Activated CD4-positive, alpha-beta T cell treated with anti-CD3 and anti-CD28 coated beads for 36 hours (primary cell): ENCODE data around the gene CDS1. TPM values are rescaled to one million over a fixed set of nuclear protein-coding genes. Genes with fewer than 3 reads are reported as not detected.
"Not testable (repeated sequence)": the region's sequence is repeated elsewhere in the genome, so short reads cannot be mapped to it uniquely, and the experiment has no call there.

Source experiments
- ATAC-seq: fragments of 200-7000 bp; cut with Tn5 transposase; one replicate; pipeline ENCODE4 v1.10.0; 2021; ENCODE audit warnings: mild to moderate bottlenecking, moderate library complexity
- CTCF ChIA-PET: fragments of 350-600 bp; sonication (Branson Sonifier 250); formaldehyde crosslinking; loops from one replicate; lab custom pipeline; 2021; ENCODE audit warnings: antibody characterized with exemption; lab: Charles Lee
- POLR2A ChIA-PET: fragments of 350-600 bp; sonication (Branson Sonifier 250); formaldehyde crosslinking; loops from one replicate; lab custom pipeline; 2021; ENCODE audit warnings: antibody characterized with exemption, inconsistent platforms; lab: Charles Lee
- DNase-seq: peaks from one replicate; pipeline ENCODE4 v3.0.0-alpha.2; 2020
- H3K27ac Mint-ChIP-seq: one replicate; pipeline ENCODE4 v1.8.0; 2021; ENCODE audit warnings: mixed read lengths
- H3K27me3 Mint-ChIP-seq: one replicate; pipeline ENCODE4 v1.8.0; 2021; ENCODE audit warnings: mixed read lengths
- H3K36me3 Mint-ChIP-seq: one replicate; pipeline ENCODE4 v1.8.0; 2021; ENCODE audit warnings: low read depth, mixed read lengths
- H3K4me1 Mint-ChIP-seq: one replicate; pipeline ENCODE4 v1.8.0; 2021; ENCODE audit warnings: mixed read lengths
- H3K4me3 Mint-ChIP-seq: one replicate; pipeline ENCODE4 v1.8.0; 2021; ENCODE audit warnings: mild to moderate bottlenecking, moderate library complexity, mixed read lengths
- H3K9me3 Mint-ChIP-seq: one replicate; pipeline ENCODE4 v1.8.0; 2021; ENCODE audit warnings: low read depth, mixed read lengths
- intact Hi-C, 2 experiments: fragments of 100-400 bp; cut with DNase I in 1 of 2; cut with micrococcal nuclease in 1 of 2; formaldehyde crosslinking; loops; one replicate each; pipeline versions ENCODE4 v1.14.2 to v1.15.1; 2022 to 2024; cut with DNase I, micrococcal nuclease
- total RNA-seq, 2 experiments: library from RNA; stranded (reverse); gene quantifications; one replicate each; pipeline ENCODE4 v1.2.3, GENCODE V29; 2021

CDS1 gene
- total RNA-seq, 2 experiments from 2014 or later = 0.12 to 0.21 TPM

DNA sequence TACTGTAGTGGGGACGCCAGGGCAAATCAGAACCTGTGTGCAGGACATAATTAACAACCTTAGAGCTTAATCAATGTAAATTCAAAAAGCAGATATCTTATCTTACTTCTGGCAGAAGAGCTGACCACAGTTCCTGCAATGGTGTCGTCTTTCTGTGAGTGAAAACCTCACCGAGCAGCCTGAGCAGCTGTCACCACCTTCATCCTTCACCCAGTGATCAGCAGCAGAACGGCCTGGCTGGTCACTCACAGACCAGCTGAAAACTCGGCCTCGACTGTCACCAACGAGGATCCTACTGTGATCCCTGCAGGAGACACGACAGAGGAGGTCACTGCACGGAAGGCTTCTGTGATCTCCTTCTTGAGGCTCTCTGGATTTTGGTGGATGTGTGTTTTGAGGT lies 94.2 kb downstream of the CDS1 start:
- ChIA-PET CTCF (no interaction called here), POLR2A (no interaction called here)
- peaks cover 2% of the 10 kb centered on the region for H3K4me1 Mint-ChIP-seq
- no peaks in the 10 kb centered on the region for H3K36me3 Mint-ChIP-seq
- H3K4me3 Mint-ChIP-seq = no peak overlapping the region
- intact Hi-C loops = no loop called here
- H3K27me3 Mint-ChIP-seq = no peaks in the 10 kb centered on the region
- H3K9me3 Mint-ChIP-seq = no peaks in the 10 kb centered on the region
- no peak overlapping the region for H3K27ac Mint-ChIP-seq
- DNase-seq (no peak), ATAC-seq (no peak)

DNA sequence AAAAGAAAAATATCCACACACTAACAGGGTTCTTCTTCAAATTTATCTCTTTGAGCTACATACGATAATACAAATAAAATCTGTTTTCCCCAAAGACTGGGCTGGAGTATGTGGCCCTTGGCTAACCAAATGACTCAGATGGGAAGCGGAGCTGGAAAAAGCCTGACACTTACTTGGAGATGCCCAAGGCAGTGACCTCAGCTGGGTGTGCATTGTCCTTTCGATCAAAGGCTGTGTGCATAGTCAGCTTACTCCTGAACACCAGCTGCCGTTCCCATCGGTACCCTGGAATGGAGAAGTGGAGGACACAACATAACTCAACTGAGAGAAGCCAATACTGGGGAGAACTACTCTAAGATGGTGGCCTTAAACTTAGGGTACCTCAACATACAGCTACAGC lies 95.1 kb downstream of the CDS1 start:
- H3K4me3 Mint-ChIP-seq = no peak overlapping the region
- peaks cover 2% of the 10 kb centered on the region for H3K4me1 Mint-ChIP-seq
- ATAC-seq (no peak), DNase-seq (no peak)
- intact Hi-C loops = no loop called here
- H3K9me3 Mint-ChIP-seq = no peaks in the 10 kb centered on the region
- POLR2A ChIA-PET = no interaction called here
- H3K36me3 Mint-ChIP-seq = no peaks in the 10 kb centered on the region
- no peaks in the 10 kb centered on the region for H3K27me3 Mint-ChIP-seq
- H3K27ac Mint-ChIP-seq = no peak overlapping the region
- CTCF ChIA-PET = no interaction called here

DNA sequence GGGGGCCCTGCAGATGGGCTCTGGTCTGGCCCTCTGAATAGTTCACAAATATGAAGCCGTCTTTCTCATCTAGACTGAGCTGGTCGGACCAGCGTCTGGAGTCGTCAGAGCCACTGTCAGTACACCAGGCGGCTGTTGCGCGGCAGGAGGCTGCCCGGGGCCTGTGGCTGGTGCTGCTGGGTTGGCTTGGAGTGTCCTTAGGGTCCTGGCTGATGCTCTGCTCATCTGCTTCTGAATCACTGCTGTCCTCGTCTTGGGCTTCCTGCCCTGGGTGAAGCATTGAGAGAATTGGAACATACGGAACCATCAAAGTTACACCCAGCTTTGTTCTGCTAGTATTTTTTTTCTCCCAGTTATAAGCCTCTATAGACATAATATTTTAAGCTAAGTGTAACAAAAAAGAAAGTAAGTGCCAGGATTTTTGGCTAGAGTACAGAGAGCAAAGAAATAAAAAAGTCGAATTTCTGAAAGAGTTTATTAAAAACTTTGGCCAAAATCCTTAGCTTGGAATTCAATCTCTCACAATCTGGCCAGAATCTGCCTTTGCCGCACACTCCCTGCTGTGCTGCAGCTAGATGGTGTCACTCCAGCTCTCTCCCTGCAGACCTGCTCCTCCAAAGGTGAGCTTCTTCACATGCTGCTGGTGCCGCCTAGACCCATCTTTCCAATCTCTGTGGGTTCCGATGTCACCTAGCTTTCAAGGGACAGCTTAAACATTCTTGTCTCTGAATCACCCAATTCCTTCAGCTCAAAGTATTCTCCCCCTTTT lies 96.2 kb downstream of the CDS1 start:
- CTCF ChIA-PET = no interaction called here
- H3K4me1 Mint-ChIP-seq = peaks cover 3% of the 10 kb centered on the region
- H3K4me3 Mint-ChIP-seq = no peak overlapping the region
- H3K27ac Mint-ChIP-seq = no peak overlapping the region
- no peaks in the 10 kb centered on the region for H3K36me3 Mint-ChIP-seq
- POLR2A ChIA-PET = no interaction called here
- intact Hi-C loops = no loop called here
- no peaks in the 10 kb centered on the region for H3K27me3 Mint-ChIP-seq
- no peak for DNase-seq
- ATAC-seq = no peak
- H3K9me3 Mint-ChIP-seq = no peaks in the 10 kb centered on the region

DNA sequence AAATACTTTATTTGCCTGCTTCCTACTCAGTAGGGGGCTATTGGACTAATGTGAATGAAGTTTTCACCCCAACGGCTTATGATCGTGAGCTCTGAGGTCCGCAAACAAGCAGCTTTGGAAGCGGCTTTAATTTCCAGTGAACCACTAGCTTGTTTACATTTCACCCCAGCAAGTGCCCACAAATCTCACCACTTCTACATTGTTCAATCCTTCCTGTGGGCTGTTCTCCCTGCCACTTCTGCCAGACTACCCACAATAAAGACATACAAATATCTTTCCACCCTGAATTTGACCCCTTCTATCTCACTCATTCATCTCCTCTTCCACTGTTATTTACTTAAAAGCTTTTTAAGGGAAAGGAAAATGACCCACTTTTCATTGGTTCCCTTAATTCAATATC lies 98.0 kb downstream of the CDS1 start:
- POLR2A ChIA-PET = no interaction called here
- Mint-ChIP-seq H3K4me3 (no peak overlapping the region), H3K36me3 (no peaks in the 10 kb centered on the region), H3K27ac (no peak overlapping the region), H3K9me3 (no peaks in the 10 kb centered on the region), H3K27me3 (no peaks in the 10 kb centered on the region), H3K4me1 (peaks cover 6% of the 10 kb centered on the region)
- CTCF ChIA-PET = interaction anchor here (0.7 kb wide), 1 partner anchor 398 kb away, joined by 3 read pairs; no protein-coding TSS in a partner anchor
- intact Hi-C loops = no loop called here
- ATAC-seq = no peak
- no peak for DNase-seq

DNA sequence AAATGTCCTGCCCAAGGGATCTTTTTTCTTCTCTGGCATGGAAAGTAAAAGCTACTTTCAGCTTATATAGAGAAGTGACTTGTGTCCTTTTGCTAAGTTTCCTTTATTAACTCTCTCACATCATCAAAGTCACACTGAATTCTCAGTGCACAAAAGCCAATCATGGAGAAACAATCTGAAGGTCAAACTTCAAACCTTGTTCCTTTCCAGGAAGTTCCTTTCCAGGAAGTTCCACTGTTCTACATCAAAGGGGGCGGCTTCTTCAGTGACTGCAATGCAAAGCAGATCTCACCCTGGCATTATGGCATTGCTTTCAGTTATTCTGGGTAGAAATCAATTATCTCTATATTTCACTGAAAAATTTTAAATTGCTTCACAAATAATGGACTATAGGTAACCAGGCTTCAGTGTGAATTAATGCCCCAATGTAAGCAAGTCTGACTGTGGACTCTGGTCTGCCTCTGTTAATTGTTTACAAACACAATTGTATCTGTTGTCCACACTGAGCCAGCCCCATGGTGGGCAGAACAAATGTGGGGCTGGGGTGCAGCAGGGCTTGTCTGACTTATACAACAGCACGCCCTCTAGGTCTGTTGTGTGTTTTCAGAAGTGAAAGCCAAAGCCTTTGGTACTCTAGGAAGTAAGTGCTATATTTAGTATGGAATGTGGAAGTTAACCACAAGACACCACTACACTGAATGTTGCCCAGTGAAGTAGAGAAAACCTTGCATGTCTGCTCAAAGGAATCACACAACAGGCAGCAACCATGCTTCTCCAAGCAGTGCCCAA lies 98.8 kb downstream of the CDS1 start:
- ATAC-seq = no peak
- H3K27ac Mint-ChIP-seq = no peak overlapping the region
- POLR2A ChIA-PET = no interaction called here
- H3K4me3 Mint-ChIP-seq = no peak overlapping the region
- H3K9me3 Mint-ChIP-seq = no peaks in the 10 kb centered on the region
- no peak for DNase-seq
- H3K27me3 Mint-ChIP-seq = no peaks in the 10 kb centered on the region
- CTCF ChIA-PET = no interaction called here
- peaks cover 6% of the 10 kb centered on the region for H3K4me1 Mint-ChIP-seq
- intact Hi-C loops = no loop called here
- no peaks in the 10 kb centered on the region for H3K36me3 Mint-ChIP-seq

DNA sequence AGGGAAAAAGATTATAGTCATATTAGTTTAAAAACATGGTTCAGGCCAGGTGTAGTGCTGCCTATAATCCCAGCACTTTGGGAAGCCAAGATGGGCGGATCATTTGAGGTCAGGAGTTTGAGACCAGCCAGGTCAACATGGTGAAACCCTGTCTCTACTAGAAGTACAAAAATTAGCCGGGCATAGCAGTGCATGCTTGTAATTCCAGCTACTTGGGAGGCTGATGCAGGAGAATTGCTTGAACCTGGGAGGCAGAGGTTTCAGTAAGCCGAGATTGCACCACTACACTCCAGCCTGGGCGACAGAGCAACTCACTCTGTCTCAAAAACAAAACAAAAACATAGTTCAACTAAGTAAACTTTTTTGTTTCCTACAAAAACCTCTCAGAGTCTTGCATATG lies 99.7 kb downstream of the CDS1 start:
- H3K9me3 Mint-ChIP-seq, H3K4me1 Mint-ChIP-seq, POLR2A ChIA-PET, H3K4me3 Mint-ChIP-seq, DNase-seq, ATAC-seq, H3K27ac Mint-ChIP-seq, H3K27me3 Mint-ChIP-seq, H3K36me3 Mint-ChIP-seq, CTCF ChIA-PET, intact Hi-C loops: not testable (repeated sequence)

DNA sequence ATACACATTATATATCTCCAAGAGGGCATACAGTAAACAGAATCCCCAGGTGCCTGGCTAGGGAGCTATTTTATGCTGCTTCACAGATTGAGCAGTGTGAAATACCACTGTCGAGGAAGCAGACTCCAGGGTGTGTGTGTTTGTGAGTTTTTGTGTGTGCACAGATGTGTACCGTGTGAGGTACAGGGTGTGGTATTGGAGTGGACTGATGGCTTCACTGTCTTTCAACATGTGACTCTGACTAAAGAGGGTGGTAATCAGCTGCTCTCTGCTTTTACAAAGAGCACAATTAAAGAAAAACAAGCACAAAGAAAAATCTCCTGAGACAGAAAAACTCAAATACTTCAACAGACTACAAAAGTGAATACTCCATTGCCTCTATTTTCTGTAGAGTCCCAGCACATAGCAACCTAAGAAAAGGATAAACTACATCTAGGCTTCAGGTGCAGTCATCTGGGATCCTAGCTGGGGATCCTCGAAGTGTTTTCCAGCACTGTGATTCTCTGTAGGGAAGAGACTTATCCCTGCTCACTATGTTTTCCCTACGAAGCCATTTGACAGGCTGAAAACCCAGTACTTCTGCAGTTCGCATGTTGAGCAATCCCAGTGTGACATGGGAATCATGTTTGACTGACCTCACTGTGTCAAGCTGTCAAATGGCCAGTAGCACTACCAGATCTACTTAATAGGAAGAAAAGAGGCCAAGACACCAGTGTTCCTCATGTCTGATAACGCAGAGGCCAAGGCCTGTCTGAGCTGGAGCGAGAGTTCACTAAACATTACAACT lies 100.3 kb downstream of the CDS1 start:
- no peak for ATAC-seq
- Mint-ChIP-seq H3K27me3 (no peaks in the 10 kb centered on the region), H3K27ac (no peak overlapping the region), H3K9me3 (no peaks in the 10 kb centered on the region), H3K4me1 (peaks cover 6% of the 10 kb centered on the region), H3K4me3 (no peak overlapping the region), H3K36me3 (no peaks in the 10 kb centered on the region)
- no peak for DNase-seq
- ChIA-PET POLR2A (no interaction called here), CTCF (no interaction called here)
- intact Hi-C loops = no loop called here

DNA sequence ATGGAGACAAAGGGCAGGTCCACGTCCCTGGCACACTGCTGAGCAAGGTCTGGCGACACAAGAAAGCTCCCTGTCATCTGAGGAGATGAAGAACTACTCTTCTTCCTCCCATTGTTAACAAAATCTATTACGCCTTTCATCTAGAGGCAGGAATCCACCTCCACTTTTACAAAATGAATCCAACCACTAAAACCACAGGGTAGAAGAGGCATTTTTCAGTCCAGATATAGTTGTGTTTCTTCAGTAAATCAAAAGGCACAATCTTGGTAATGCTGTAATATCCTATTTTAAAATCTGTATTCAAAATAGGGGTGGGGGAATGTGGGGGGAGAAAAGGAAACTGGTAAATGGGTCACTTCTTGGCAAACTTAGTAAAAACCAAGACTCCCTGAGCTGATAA lies 101.4 kb downstream of the CDS1 start:
- H3K27me3 Mint-ChIP-seq = no peaks in the 10 kb centered on the region
- ATAC-seq = no peak
- H3K4me1 Mint-ChIP-seq = peaks cover 6% of the 10 kb centered on the region
- H3K36me3 Mint-ChIP-seq = no peaks in the 10 kb centered on the region
- H3K4me3 Mint-ChIP-seq = no peak overlapping the region
- intact Hi-C loops = no loop called here
- H3K9me3 Mint-ChIP-seq = no peaks in the 10 kb centered on the region
- ChIA-PET CTCF (no interaction called here), POLR2A (no interaction called here)
- no peak for DNase-seq
- no peak overlapping the region for H3K27ac Mint-ChIP-seq

DNA sequence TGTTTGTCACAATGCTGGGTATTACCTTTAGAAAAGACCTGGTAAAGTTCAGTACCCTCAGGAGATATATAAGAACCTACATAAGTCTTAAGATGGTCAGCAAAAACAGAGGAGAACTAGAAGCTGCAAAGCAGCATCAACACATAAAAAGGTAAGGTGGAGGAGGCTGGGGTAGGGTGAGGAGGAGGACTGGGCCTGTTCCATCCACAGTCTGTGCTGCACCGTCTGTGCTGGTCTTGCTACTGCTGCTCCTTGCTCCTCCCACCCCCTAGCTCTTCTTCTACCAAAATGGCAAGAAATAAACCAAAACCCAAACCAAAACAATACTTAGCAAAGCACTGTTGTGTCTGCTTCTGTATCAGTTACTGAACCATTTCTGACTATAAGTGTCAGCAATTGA lies 102.2 kb downstream of the CDS1 start:
- CTCF ChIA-PET = no interaction called here
- no peak for DNase-seq
- no peaks in the 10 kb centered on the region for H3K36me3 Mint-ChIP-seq
- intact Hi-C loops = no loop called here
- H3K27ac Mint-ChIP-seq = no peak overlapping the region
- H3K4me1 Mint-ChIP-seq = peaks cover 6% of the 10 kb centered on the region
- no peak overlapping the region for H3K4me3 Mint-ChIP-seq
- POLR2A ChIA-PET = no interaction called here
- no peak for ATAC-seq
- no peaks in the 10 kb centered on the region for H3K27me3 Mint-ChIP-seq
- no peaks in the 10 kb centered on the region for H3K9me3 Mint-ChIP-seq

DNA sequence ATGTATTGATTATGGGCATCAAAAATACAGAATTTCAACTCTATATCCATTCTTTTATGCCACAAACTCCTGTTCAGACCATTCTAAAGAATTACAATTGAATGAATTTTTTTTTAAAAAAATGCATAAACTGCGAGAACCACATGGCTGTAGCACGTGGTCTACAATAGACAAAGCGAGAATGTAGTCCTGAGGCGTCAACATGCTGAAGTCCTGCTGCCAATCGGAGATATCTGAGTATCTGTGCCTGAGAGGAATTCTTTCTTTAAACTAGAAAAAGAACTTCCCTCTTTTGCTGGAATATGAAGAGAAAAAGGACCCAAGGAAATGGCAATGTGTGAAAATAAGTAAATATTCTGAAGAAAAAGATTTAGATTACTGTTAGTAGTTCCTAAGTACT lies 105.7 kb downstream of the CDS1 start:
- CTCF ChIA-PET = no interaction called here
- DNase-seq (no peak), ATAC-seq (no peak)
- POLR2A ChIA-PET = no interaction called here
- H3K4me3 Mint-ChIP-seq = no peak overlapping the region
- no peak overlapping the region for H3K27ac Mint-ChIP-seq
- H3K4me1 Mint-ChIP-seq = peaks cover 9% of the 10 kb centered on the region
- no peaks in the 10 kb centered on the region for H3K36me3 Mint-ChIP-seq
- no peaks in the 10 kb centered on the region for H3K27me3 Mint-ChIP-seq
- H3K9me3 Mint-ChIP-seq = no peaks in the 10 kb centered on the region
- intact Hi-C loops = no loop called here

DNA sequence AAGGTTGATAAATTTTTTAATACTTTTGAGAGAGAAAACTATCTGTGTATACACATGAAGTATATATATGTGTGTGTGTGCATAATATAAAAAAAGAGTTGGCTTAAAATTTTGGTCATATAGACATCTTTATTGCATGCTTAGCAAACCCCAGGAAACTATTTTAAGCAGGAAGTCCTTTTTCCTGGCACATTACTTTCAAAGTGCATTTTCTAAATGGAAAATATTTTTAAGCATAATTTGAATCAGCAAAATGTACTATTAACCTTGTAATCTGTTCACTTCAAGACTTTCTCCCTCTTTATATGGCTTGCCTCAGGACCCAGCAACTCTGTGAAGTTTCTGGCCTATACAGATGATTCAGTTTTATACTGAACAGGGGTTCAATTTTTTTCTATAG lies 106.3 kb downstream of the CDS1 start:
- intact Hi-C loops = no loop called here
- H3K9me3 Mint-ChIP-seq = no peaks in the 10 kb centered on the region
- no peaks in the 10 kb centered on the region for H3K36me3 Mint-ChIP-seq
- ATAC-seq = no peak
- H3K27ac Mint-ChIP-seq = no peak overlapping the region
- ChIA-PET CTCF (no interaction called here), POLR2A (no interaction called here)
- H3K27me3 Mint-ChIP-seq = no peaks in the 10 kb centered on the region
- H3K4me3 Mint-ChIP-seq = no peak overlapping the region
- H3K4me1 Mint-ChIP-seq = peaks cover 8% of the 10 kb centered on the region
- DNase-seq = no peak
